Measurements from ENCODE around the gene KRTAP9-6.

KRTAP9-6 gene

GRCh38 chr17:41287050-41287449, 21.9 kb downstream of the KRTAP9-6 start:
- no peak for TF ChIP-seq CTCF (IDR thresholded peaks at IDR 0.05; ENCODE audit: low read depth, low read length)
- H3K4me3 ChIP-seq (replicated peaks in 1 of 2; ENCODE audit: low read depth in 2 of 2, low read length in 2 of 2) = no peak overlapping the region
- no peak for DNase-seq (ENCODE audit: low read depth in 2 of 2)

- TF ChIP-seq CTCF (IDR thresholded peaks at IDR 0.05; ENCODE audit: low read depth, low read length) = no peak
- no peak for DNase-seq (ENCODE audit: low read depth in 2 of 2)
- no peak overlapping the region for H3K4me3 ChIP-seq (replicated peaks in 1 of 2; ENCODE audit: low read depth in 2 of 2, low read length in 2 of 2)
Observed at GRCh38 chr17:41294016-41294415, 28.8 kb downstream of the KRTAP9-6 start.

- no peak for DNase-seq (ENCODE audit: low read depth in 2 of 2)
- no peak overlapping the region for H3K4me3 ChIP-seq (replicated peaks in 1 of 2; ENCODE audit: low read depth in 2 of 2, low read length in 2 of 2)
- no peak for TF ChIP-seq CTCF (IDR thresholded peaks at IDR 0.05; ENCODE audit: low read depth, low read length)
Observed at GRCh38 chr17:41296846-41297245, 31.7 kb downstream of the KRTAP9-6 start.

GRCh38 chr17:41298458-41299135, 33.4 kb downstream of the KRTAP9-6 start:
- no peak for DNase-seq (ENCODE audit: low read depth in 2 of 2)
- H3K4me3 ChIP-seq (replicated peaks in 1 of 2; ENCODE audit: low read depth in 2 of 2, low read length in 2 of 2) = no peak overlapping the region
- no peak for TF ChIP-seq CTCF (IDR thresholded peaks at IDR 0.05; ENCODE audit: low read depth, low read length)

- TF ChIP-seq CTCF (IDR thresholded peaks at IDR 0.05; ENCODE audit: low read depth, low read length) = no peak
- DNase-seq (ENCODE audit: low read depth in 2 of 2) = no peak
- H3K4me3 ChIP-seq (replicated peaks in 1 of 2; ENCODE audit: low read depth in 2 of 2, low read length in 2 of 2) = no peak overlapping the region
Observed at GRCh38 chr17:41301204-41301790, 36.1 kb downstream of the KRTAP9-6 start.

- no peak for DNase-seq (ENCODE audit: low read depth in 2 of 2)
- no peak for TF ChIP-seq CTCF (IDR thresholded peaks at IDR 0.05; ENCODE audit: low read depth, low read length)
- no peak within 1 kb of the TSS for H3K4me3 ChIP-seq (replicated peaks in 1 of 2; ENCODE audit: low read depth in 2 of 2, low read length in 2 of 2)
Observed at GRCh38 chr17:41301916-41302901, 37.0 kb downstream of the KRTAP9-6 start, which contains the start of gene KRTAP29-1. KRTAP29-1 (minus strand) TSS chr17:41302851; CDS start chr17:41302851, 0 bp downstream.
